GM18951 (cell line): Measurements from ENCODE around the gene FBXL22.

Experiments used
- POLR2A ChIP-seq: IDR thresholded peaks from 4 replicates; pipeline ENCODE4 v1.6.1; 2011; ENCODE audit warnings: mild to moderate bottlenecking; ENCODE audit not compliant: insufficient read length, insufficient read depth; ENCODE audit errors: extremely low read depth
- in situ Hi-C: fragments of 300-500 bp; cut with MboI; formaldehyde crosslinking; loops from one replicate; pipeline ENCODE4 v1.12.0; 2022; ENCODE audit warnings: low sequenced_read_pairs, mixed read lengths, inconsistent platforms; ENCODE audit not compliant: unreplicated experiment

Gene FBXL22

GRCh38 chr15:63576441-63576840, 20.7 kb upstream of the FBXL22 start:
- in situ Hi-C loops, result no loop called here
- no peak for TF ChIP-seq POLR2A

- no peak for TF ChIP-seq POLR2A
- in situ Hi-C loops, result no loop called here
These were observed 15.0 kb upstream of the FBXL22 start for GRCh38 chr15:63582179-63582578.

GRCh38 chr15:63582718-63583426, 14.3 kb upstream of the FBXL22 start:
- no peak for TF ChIP-seq POLR2A

GRCh38 chr15:63586790-63587189, 10.4 kb upstream of the FBXL22 start:
- TF ChIP-seq POLR2A, result no peak
- in situ Hi-C loops, result no loop called here

More at GRCh38 chr15:63582718-63583426, 14.3 kb upstream of the FBXL22 start:
- in situ Hi-C loops, result no loop called here

- in situ Hi-C loops, result no loop called here
- TF ChIP-seq POLR2A, result no peak
These were observed 9.7 kb upstream of the FBXL22 start for GRCh38 chr15:63587527-63587926.

GRCh38 chr15:63588826-63589225, 8.4 kb upstream of the FBXL22 start:
- in situ Hi-C loops, result no loop called here

GRCh38 chr15:63593705-63594671, 3.2 kb upstream of the FBXL22 start:
- in situ Hi-C loops, result loop anchor here (5.0 kb wide), 1 partner anchor 122 kb away; no protein-coding TSS in a partner anchor
- TF ChIP-seq POLR2A, result no peak

More at GRCh38 chr15:63588826-63589225, 8.4 kb upstream of the FBXL22 start:
- TF ChIP-seq POLR2A, result no peak

- in situ Hi-C loops, result no loop called here
- no peak for TF ChIP-seq POLR2A
These were observed 2.1 kb upstream of the FBXL22 start for GRCh38 chr15:63595065-63595464.

GRCh38 chr15:63595688-63596087, 1.5 kb upstream of the FBXL22 start:
- in situ Hi-C loops, result no loop called here

GRCh38 chr15:63596676-63597037, 530 bp upstream of the FBXL22 start:
- no peak for TF ChIP-seq POLR2A
- in situ Hi-C loops, result no loop called here

More at GRCh38 chr15:63595688-63596087, 1.5 kb upstream of the FBXL22 start:
- no peak for TF ChIP-seq POLR2A

GRCh38 chr15:63597821-63598220, 634 bp downstream of the FBXL22 start:
- in situ Hi-C loops, result no loop called here
- TF ChIP-seq POLR2A, result no peak

- in situ Hi-C loops, result no loop called here
- TF ChIP-seq POLR2A, result no peak
These were observed 1.6 kb downstream of the FBXL22 start for GRCh38 chr15:63598473-63599400.
